DOHH2 (cell line): ENCODE results near the gene RARB.

Experiments used
- CTCF ChIP-seq: fragments of 200-600 bp; sonication (generic); IDR thresholded peaks from one replicate; pipeline ENCODE4 v1.5.1; 2014; ENCODE audit warnings: antibody characterized with exemption, mild to moderate bottlenecking, low read depth, low read length; ENCODE audit not compliant: poor library complexity, severe bottlenecking
- EZH2phosphoT487 ChIP-seq: fragments of 200-600 bp; sonication (generic); IDR thresholded peaks from 2 replicates; pipeline ENCODE4 v1.6.1; 2017; ENCODE audit warnings: borderline replicate concordance, mild to moderate bottlenecking, antibody characterized with exemption, low read length, moderate library complexity, mixed read lengths

- TF ChIP-seq CTCF (no peak), EZH2phosphoT487 (no peak)
These were observed 51.1 kb downstream of the RARB start for GRCh38 chr3:25478964-25479726.
